CD1c-positive myeloid dendritic cell (primary cell): Measurements from ENCODE around the gene CCDC141.

Experiments
- DNase-seq: peaks from one replicate; pipeline ENCODE4 v3.0.0-alpha.2; 2016; ENCODE audit errors: extremely low spot score

The CCDC141 gene

DNA sequence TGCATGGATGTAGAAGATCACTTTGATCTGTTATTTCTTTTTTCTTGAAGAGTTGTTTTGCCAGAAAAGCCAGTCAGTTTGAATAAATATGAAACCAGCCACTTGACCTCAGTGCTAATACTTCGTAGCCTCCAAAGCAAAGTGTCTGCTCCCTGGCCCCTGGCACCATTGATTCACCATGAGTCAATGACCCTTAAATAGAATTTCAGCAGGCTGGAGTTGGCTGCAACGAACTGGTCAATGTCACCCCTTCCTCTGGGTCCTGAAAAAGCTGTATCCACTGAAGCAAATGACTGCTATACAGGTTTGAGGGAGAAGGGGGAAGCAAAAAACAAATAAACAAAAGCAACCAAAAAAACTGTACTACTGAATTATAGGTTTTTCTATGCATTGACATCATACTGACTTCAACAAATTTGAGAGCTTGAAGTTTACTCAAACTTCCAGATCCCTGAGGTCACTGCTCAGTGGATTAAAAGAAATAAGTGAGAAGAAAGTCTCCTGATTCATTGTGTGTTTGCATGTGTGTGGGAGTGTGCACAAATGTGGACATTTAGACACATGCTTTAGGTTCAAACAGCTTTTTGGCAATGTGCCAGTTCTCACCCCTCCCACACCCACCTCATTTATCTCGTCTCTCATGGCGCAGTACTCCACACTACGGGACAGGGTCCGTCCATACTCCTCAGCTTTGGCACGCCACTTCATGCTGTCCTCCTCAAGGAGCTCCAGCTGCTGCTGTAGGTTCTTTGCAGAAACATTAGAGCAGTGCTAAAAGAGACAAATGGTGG is 184.6 kb downstream of the CCDC141 start:
- no peak for DNase-seq

GRCh38 chr2:178863856-178864620 is 185.9 kb downstream of the CCDC141 start:
- no peak for DNase-seq

GRCh38 chr2:178863130-178863855 is 186.6 kb downstream of the CCDC141 start:
- DNase-seq: no peak

GRCh38 chr2:178860551-178860950 is 189.4 kb downstream of the CCDC141 start:
- no peak for DNase-seq

- DNase-seq: no peak
Observed at GRCh38 chr2:178859730-178860129, 190.2 kb downstream of the CCDC141 start.

DNA sequence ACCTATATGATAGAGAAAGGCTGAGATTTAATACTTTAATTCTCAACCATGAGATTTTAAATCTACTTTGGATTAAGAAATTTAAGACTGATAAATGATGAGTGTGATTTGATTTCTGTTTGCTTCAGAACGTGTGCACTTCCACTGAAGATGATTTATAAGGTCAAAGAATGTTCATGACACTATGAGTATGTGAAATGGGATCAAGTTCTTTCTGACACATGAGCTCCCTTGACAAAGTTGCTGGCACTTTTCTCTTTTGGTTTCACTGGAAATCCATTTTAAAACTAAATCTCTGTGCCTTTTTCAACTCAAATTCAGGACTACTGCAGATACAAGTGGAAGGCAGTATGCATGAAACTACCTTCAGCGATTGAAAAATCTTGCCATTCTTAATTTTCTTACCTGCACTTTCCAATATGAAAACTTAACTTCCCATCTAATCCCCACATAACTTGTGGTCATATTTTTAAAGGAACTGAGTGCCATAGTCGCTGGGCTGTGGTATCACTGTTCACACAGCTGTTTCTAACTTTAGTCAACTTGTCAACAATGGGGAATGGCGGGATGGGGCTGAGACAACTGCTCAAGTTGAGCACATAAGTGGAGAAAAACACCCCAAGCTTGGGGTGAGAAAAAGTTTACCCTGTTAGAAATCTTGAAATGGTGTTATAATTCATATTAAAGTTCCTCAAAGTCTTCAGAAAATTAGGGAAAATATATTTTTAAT is 190.9 kb downstream of the CCDC141 start:
- no peak for DNase-seq

DNA sequence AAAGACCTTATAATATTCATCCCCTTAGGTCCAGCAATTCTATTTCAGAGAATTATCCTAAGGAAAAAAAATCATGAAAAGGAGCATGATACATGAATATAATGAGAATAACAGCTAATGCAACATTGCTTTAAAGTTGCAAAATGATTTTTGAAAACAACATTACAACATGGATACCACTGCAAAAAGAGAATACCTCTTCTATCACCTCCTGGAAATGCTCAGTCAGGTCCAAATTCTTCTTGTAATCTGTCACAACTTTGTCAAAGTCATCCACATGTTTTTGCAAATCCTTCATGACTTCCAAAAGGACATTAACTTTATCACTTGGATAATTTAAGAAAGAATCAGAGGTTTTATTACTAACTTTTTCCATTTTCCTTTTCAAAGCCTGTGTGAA is 194.8 kb downstream of the CCDC141 start:
- DNase-seq: no peak

DNA sequence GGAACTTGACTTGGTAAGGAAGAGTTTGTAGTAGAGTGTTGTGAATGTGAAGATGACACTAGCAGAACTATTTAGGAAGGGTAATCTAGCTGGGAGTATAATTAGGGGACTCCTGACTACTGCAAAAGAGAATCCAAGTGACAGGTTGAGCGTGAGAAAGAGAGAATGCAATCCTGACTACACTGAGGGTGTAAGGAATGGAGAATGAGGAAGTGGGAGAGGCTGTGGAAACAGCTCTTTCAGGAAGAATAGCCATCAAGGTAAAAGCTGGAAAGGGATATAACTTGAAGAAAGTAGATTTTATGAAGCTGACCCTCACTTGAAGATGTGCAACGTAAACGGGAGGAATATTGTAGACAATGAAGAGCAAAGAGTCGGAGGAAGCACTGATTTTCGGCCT is 201.6 kb downstream of the CCDC141 start:
- DNase-seq: no peak

DNA sequence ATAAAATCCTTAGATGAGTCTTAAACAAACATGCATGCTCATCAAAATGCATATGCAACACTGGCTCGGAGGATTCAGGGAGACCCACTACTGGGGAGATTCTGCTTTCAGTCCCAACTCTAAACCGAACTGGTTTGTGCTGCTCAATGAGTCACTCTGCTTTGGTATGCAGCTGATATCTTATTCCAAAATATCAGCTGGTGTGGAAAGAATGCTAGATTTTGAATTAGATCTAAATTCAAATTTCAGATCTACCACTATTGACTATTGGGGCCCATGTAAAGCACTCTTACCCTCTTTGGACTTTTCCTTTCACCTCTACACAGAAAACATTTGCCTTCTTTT is 203.5 kb downstream of the CCDC141 start:
- no peak for DNase-seq

GRCh38 chr2:178845566-178846457 is 204.1 kb downstream of the CCDC141 start:
- no peak for DNase-seq

- DNase-seq: no peak
Observed at GRCh38 chr2:178844701-178845100, 205.2 kb downstream of the CCDC141 start.

DNA sequence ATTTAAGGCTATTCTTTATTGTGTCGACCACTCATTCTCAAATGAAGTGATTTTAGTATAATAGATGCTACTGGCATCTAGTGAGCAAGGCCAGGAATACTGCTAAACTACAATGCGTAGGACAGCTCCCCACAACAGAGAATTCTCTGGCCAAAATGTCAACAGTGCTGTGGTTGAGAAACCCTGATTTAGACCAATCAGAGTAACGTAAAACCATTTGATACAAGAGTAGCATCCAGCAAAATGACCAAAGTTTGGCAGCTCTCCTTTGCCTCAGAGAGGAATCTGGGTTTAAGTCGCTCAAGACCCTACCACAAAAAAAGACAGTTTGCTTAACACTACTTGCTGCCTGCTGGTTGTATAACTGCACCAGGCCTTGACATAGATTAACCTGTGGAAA is 205.7 kb downstream of the CCDC141 start:
- no peak for DNase-seq

DNA sequence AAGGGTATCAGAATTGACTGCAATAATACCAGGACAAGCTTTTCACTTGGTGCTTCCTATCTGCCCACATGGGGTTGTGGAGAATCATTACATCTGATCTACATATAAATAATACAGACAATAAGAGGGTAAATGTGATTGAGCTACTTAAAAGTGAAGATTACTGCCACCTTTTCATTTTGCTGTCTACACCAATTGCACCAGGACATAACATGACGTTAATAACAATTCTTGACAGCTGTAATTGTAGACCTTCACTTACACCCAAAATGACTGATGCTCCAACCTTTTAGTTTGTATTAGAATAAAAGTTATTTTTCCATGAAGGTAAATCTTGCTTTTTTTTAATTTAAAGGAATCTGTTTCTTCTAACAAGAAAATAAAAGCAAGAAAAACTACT is 206.2 kb downstream of the CCDC141 start:
- DNase-seq: no peak

- no peak for DNase-seq
Observed at GRCh38 chr2:178836807-178837206, 213.1 kb downstream of the CCDC141 start.

DNA sequence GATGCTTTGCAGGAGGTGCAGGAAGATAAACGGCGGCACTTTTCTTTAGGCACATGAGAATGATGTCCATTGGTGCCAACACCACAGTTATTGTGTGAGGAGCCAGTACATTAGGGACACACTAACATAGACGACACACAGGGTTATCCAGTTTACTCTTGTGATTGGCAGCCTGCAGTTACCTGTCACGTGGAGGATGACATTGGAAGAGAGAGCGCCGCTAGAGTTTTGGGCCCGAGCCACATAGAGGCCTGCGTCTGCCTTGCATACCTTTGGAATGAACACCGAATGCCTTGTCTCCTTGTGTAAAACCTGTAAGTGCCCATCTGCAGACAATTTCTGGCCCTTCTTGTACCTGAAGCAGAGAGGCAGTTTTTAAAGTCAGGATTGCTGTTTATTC is 215.9 kb downstream of the CCDC141 start:
- DNase-seq: no peak

DNA sequence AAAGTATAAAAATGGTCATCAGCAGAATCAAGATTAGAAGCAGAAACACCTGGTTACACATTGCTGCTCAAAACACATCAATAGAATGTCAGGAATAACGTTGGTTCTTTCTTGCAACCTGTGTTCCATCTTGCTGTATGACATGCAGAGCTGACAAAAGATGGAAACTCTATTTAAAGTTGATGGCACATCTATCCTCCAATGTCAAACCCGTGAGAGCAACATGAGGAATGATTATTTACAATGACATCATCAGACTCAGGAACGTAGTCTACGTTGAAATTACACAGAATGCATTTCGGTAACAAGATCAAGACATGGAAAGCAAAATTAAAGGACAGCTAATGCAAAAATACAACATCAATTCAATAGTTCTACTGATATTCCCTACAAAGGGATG is 216.6 kb downstream of the CCDC141 start:
- no peak for DNase-seq

DNA sequence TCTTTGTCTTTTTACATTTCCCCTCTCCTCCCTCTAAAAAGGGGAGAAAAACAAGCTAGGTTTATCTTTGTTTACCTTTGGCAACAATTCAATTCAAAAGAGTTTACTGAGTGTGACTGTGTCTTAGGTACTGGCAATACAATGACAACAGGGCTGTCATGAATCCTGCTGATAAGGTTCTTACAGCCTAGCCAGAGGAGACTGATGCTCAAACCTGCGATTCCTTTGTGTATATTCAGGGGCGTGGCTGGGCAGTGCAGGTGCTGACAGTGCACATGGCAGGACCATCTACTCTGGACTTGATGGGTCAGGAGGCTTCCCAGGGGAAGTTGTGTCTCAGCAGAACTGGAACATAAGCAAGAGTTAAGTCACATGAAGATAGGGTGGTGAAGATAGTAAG is 219.5 kb downstream of the CCDC141 start:
- no peak for DNase-seq

DNA sequence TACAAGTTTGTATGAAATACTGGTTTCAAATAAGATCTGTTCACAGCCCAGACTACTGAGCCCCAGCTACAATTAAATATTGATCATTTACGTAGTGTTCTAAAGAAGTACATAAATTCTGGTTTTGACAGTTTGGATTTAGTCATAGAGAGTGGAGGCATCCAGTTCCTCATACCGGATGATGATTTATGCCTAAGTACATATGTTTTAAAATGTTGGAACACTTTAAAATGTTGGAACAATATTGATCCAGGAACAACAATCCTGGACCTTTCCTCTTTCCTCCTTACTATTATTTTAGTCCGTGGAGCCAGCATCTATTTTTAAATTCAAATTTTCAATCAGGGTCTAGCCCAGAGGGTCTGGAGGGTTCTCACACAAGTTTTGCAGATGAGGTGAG is 220.0 kb downstream of the CCDC141 start:
- no peak for DNase-seq

DNA sequence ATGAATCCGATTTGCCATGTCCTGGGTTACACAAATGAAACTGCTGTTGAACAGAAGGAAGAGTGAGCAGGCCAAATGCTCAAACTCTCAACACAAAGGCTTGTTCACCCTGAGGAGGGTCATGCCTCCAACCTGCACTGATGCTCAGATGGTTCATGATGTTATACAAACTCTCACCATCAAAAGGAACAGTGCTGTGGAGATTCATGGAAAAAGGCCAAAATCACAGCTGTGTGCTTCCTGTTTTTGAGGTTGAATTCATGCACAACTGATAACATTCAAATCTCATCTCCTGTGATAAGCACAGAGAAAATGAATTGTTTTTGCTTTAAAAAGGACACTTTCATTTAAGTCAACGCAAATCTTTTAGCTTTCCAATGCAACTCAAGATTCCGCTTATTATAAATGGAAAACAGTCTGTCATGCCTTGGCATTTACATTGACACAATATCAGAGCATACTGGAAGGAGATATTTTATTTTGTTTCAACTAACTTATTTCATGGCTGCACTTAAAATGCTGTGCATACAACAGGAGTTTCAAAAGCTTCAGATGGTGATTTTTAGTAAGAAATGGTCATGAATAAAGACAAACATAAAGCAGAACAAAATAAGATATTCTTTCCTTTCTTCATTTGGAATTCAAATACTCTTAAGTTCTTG is 220.5 kb downstream of the CCDC141 start:
- DNase-seq: no peak

- DNase-seq: no peak
Observed at GRCh38 chr2:178828486-178828881, 221.5 kb downstream of the CCDC141 start.
